Measurements from ENCODE around the gene TMOD1.
"Not testable (repeated sequence)": the region's sequence is repeated elsewhere in the genome, so short reads cannot be mapped to it uniquely, and the experiment has no call there.

The TMOD1 gene

GRCh38 chr9:97498846-97499245 lies 2.6 kb upstream of the TMOD1 start:
- DNase-seq (ENCODE audit: low read depth): not testable (repeated sequence)

GRCh38 chr9:97500263-97500662 lies 1.2 kb upstream of the TMOD1 start:
- no peak for DNase-seq (ENCODE audit: low read depth)

- no peak for DNase-seq (ENCODE audit: low read depth)
These were observed 695 bp upstream of the TMOD1 start for GRCh38 chr9:97500765-97501176.

GRCh38 chr9:97501972-97502221 lies 431 bp downstream of the TMOD1 start:
- DNase-seq (ENCODE audit: low read depth): no peak

GRCh38 chr9:97502222-97502983 lies 937 bp downstream of the TMOD1 start:
- DNase-seq (ENCODE audit: low read depth): no peak

- DNase-seq (ENCODE audit: low read depth): no peak
These were observed 1.8 kb downstream of the TMOD1 start for GRCh38 chr9:97502984-97503861.

GRCh38 chr9:97503862-97504210 lies 2.4 kb downstream of the TMOD1 start:
- no peak for DNase-seq (ENCODE audit: low read depth)

GRCh38 chr9:97504381-97505216 lies 3.1 kb downstream of the TMOD1 start:
- no peak for DNase-seq (ENCODE audit: low read depth)

GRCh38 chr9:97505845-97506244 lies 4.4 kb downstream of the TMOD1 start:
- DNase-seq (ENCODE audit: low read depth): no peak

GRCh38 chr9:97506306-97506705 lies 4.8 kb downstream of the TMOD1 start:
- no peak for DNase-seq (ENCODE audit: low read depth)

GRCh38 chr9:97506787-97507186 lies 5.3 kb downstream of the TMOD1 start:
- no peak for DNase-seq (ENCODE audit: low read depth)

- DNase-seq (ENCODE audit: low read depth): no peak
These were observed 6.0 kb downstream of the TMOD1 start for GRCh38 chr9:97507428-97507984.

- no peak for DNase-seq (ENCODE audit: low read depth)
These were observed 7.4 kb downstream of the TMOD1 start for GRCh38 chr9:97508852-97509251.

GRCh38 chr9:97510797-97511654 lies 9.6 kb downstream of the TMOD1 start:
- no peak for DNase-seq (ENCODE audit: low read depth)

GRCh38 chr9:97511655-97512427 lies 10.4 kb downstream of the TMOD1 start:
- DNase-seq (ENCODE audit: low read depth): no peak

- no peak for DNase-seq (ENCODE audit: low read depth)
These were observed 11.6 kb downstream of the TMOD1 start for GRCh38 chr9:97512966-97513560.

GRCh38 chr9:97514531-97514930 lies 13.1 kb downstream of the TMOD1 start:
- no peak for DNase-seq (ENCODE audit: low read depth)

GRCh38 chr9:97515662-97516061 lies 14.2 kb downstream of the TMOD1 start:
- no peak for DNase-seq (ENCODE audit: low read depth)

- no peak for DNase-seq (ENCODE audit: low read depth)
These were observed 14.6 kb downstream of the TMOD1 start for GRCh38 chr9:97516111-97516510.
